Astrocyte of the cerebellum (primary cell): Measurements from ENCODE around the gene CLIC1.

Experiments used
- DNase-seq: peaks from one replicate; pipeline ENCODE4 v3.0.0-alpha.2; 2011; ENCODE audit warnings: low read depth
- H3K4me3 ChIP-seq: 2 replicates; pipeline ENCODE4 v1.5.1; 2011; ENCODE audit warnings: mild to moderate bottlenecking, low read depth, low read length, moderate library complexity
- in situ Hi-C: cut with HindIII; loops from 2 replicates; pipeline ENCODE4 v1.10.0; 2017; ENCODE audit warnings: low sequenced_read_pairs
- TF ChIP-seq, protein P1 (sequence below): IDR thresholded peaks from 2 replicates; pipeline ENCODE4 v1.5.1; 2012; ENCODE audit warnings: low read length, low read depth, moderate library complexity, mild to moderate bottlenecking; ENCODE audit errors: missing control alignments

CLIC1 gene

DNA sequence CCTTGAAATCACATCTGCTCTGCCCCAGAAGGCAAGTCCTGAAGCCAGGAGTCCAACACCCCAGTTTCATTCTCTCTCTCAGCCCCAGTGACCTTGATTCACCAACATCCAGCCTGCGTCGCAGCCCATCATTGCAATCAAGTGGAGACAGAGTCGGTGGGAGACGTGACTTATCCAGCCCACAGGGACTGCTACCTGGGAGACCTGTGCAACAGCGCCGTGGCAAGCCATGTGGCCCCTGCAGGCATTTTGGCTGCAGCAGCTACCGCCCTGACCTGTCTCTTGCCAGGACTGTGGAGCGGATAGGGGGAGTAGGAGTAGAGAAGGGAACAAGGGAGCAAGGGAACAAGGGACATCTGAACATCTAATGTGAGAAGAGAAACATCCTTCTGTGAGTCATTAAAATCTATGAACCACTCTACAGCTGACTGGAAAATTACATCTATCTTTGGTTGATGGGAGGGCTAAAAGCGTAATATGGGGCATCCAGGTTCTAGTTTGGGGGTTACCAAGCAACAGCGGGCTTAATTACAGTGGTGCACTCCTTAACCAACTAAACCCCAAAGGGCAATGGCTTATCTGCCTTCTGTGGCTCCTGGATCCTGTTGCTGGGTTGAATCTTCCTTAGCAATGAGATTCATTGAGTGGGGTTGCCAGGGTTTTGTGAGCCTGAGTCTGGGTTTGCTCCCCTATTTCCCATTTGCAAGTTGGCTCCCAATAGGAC, 18.7 kb downstream of the CLIC1 start:
- DNase-seq = no peak
- TF ChIP-seq, protein P1, sequence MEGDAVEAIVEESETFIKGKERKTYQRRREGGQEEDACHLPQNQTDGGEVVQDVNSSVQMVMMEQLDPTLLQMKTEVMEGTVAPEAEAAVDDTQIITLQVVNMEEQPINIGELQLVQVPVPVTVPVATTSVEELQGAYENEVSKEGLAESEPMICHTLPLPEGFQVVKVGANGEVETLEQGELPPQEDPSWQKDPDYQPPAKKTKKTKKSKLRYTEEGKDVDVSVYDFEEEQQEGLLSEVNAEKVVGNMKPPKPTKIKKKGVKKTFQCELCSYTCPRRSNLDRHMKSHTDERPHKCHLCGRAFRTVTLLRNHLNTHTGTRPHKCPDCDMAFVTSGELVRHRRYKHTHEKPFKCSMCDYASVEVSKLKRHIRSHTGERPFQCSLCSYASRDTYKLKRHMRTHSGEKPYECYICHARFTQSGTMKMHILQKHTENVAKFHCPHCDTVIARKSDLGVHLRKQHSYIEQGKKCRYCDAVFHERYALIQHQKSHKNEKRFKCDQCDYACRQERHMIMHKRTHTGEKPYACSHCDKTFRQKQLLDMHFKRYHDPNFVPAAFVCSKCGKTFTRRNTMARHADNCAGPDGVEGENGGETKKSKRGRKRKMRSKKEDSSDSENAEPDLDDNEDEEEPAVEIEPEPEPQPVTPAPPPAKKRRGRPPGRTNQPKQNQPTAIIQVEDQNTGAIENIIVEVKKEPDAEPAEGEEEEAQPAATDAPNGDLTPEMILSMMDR = no peak
- H3K4me3 ChIP-seq = no peak overlapping the region
- in situ Hi-C loops = no loop called here

DNA sequence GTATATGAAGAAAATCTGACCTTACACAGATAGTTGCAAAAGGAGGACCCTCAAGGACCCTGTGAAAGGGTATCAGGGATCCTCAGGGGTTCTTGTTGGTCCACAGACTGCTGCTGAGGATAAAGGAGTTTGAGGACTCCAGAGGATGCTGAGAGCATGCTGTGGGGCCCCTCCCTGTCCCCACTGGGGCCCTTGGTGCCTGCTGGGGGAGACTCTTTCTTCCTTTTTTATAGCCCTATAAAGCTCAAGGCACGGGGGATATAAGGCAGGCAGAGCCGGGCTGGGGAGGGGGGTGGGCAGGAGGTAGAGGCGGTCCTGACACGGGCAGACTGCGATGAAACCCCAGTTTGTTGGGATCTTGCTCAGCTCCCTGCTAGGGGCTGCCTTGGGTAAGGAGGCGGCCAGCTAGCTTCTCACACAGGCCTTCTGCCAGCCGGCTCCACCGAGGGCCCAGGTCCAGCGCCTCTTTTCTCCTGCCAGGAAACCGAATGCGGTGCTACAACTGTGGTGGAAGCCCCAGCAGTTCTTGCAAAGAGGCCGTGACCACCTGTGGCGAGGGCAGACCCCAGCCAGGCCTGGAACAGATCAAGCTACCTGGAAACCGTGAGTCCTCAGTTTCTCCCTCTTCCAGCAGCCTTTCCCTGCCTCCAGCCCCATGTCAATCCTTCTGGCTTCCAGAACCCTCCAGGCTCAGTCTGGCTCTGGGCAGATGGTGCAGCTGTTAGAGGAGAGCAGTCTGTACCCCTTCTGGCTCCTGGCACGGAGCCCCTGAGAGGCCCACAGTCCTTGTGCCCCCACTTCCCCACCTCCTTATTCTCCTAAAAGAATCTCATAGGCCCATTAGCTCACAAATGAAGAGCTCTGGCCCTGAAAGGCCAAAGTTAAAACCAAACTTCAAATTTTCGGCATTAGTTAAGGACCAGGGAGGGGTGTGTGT, 21.0 kb downstream of the CLIC1 start, which contains the start of gene LY6G6D:
LY6G6D (plus strand) TSS at position 327 of the 937 bp plus-strand sequence; CDS start at position 335, 8 bp downstream.
- in situ Hi-C loops = no loop called here
- TF ChIP-seq, protein P1 = no peak
- H3K4me3 ChIP-seq = no peak within 1 kb of the TSS
- no peak for DNase-seq

DNA sequence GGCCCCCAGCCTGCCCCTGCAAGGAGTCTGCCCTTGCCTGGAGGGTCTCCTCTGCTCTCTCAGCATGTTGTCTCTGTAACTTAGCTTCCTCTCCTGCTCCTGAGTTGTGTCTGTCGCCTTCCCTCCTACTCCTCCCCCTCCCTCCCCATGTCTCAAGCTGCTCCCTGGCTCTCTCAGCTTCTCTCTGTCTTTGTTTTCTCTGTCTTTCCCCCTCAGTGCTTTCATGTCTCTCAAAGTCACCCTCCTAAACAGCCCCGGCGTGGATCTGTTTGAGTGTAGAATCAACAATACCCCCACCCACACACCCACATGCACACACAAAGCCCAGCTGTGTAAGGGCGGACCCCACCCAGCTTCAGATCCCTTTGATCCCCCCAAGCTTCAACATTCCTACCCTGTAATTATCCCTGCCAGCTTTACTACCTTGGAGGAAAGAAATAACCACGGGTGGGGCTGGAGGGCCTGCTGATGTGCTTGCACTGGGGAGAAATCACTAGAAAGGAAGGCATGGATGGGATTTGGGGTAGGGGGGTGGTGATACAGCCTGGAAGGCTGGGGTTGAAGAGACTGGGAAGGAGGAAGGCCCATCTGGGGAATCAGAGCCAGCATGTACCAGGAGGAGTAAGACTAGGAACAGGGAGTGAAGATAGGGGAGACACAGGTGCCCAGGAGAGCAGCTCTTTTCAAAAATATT, 22.2 kb downstream of the CLIC1 start:
- in situ Hi-C loops = no loop called here
- TF ChIP-seq, protein P1 = no peak
- DNase-seq = no peak
- no peak overlapping the region for H3K4me3 ChIP-seq

DNA sequence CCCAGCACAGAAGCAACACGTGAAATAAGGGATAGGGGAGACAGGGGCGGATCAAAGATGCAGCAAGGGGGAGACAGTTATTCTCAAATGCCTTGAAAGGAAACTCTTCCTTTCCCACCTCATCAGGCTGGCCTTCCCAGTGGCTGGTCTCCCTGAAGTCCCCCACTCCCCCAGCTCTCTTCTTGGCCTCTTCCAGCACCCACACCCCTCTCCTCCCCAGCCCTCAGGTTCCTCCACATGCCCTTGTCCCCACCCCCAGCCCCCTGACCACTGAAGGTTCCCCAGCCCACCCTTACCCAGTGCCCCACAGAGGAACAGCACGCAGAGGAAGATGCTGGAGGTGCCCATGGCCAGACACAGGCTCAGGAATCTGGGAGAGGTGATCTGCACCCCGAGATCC, 22.9 kb downstream of the CLIC1 start:
- TF ChIP-seq, protein P1 = no peak
- no peak overlapping the region for H3K4me3 ChIP-seq
- no peak for DNase-seq
- in situ Hi-C loops = no loop called here

DNA sequence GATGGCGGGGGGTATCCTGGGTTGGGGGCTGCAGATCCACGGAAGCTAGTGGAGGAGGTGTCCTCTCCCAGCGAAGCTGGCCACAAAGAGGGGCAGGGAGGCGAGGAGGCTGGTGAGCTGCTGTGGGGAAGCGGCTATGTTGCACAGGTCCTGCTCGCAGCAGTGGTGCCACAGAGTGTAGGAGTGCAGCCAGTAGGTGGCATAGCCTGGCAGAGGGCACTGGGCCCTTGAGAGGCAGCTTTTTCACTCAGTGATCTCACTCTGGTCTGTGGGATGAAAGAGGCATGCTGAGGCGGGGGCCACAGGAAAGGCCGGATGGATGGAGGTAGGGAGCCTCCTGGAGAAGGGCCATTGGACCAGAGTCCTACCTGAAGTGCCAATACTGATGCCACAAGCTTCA, 24.0 kb downstream of the CLIC1 start:
- DNase-seq = no peak
- in situ Hi-C loops = no loop called here
- H3K4me3 ChIP-seq = no peak overlapping the region
- TF ChIP-seq, protein P1 = no peak

DNA sequence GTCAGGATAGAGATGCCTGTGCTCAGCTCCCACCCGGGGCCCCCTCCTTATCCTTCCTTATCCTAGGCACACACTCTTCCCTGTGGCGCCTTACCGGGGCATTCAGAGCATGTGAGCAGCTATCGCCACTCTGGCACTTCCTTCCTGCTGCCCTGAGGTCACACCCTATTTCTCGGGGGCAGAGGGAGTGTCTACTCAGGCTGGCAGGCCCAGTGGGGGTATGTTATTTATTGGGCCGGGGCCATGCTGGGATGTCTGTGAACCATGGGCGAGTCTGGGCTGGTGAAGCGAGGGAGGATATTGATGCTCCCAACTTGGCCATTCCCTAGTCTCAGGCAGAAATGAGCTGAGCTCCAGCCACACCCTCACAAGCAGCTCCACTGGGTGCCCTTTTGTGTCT, 25.1 kb downstream of the CLIC1 start:
- TF ChIP-seq, protein P1 = no peak
- no peak overlapping the region for H3K4me3 ChIP-seq
- DNase-seq = no peak
- in situ Hi-C loops = no loop called here
